ENCODE measurements around the gene WRAP53. TPM values are rescaled to one million over a fixed set of nuclear protein-coding genes. Genes with fewer than 3 reads are reported as not detected.

WRAP53 gene
- total and polyA plus RNA-seq, 8 donors, result 2.0 to 13.5 (median 4.1) TPM

GRCh38 chr17:7697828-7698588 lies 9.7 kb downstream of the WRAP53 start:
- Histone ChIP-seq H3K9me3 (no peaks in the 10 kb centered on the region), H3K4me1 (no peaks in the 10 kb centered on the region), H3K27me3 (no peaks in the 10 kb centered on the region), H3K36me3 (no peaks in the 10 kb centered on the region), H3K4me3 (no peak overlapping the region), H3K27ac (no peak overlapping the region)
- WGBS, 2 donors, result 96 to 98% methylated on average over 4 of the region's 4 CpGs
- DNase-seq (peak in 1 of 6 donors; percentile 7), FAIRE-seq (no peak), ATAC-seq (no peak)
- intact Hi-C loops (cut with DNase I), result no loop called here
- no peak for TF ChIP-seq CTCF (IDR thresholded peaks at IDR 0.05)

DNA sequence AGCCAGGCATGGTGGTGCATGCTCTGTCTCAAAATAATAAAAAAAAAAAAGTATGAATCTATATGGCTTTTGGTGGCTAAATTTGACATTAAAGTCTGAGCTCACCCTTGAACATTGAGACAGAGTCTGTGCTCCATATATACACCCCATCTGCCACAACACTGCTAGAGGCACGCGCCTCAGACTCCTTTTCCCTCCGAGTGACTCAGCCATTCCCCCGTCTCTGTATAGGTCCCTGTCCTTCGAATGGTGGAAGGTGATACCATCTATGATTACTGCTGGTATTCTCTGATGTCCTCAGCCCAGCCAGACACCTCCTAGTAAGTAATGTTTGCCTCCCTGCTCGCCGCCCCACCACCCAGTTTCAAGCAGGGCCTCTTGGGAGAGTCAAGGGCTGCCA lies 12.2 kb downstream of the WRAP53 start:
- FAIRE-seq (no peak), DNase-seq (no peak), ATAC-seq (no peak)
- H3K27ac ChIP-seq, result no peak overlapping the region
- 96 to 97% methylated on average over 7 of the region's 7 CpGs for WGBS, 2 donors
- no peaks in the 10 kb centered on the region for H3K4me1 ChIP-seq
- no peak for TF ChIP-seq CTCF (IDR thresholded peaks at IDR 0.05)
- intact Hi-C loops (cut with DNase I), result no loop called here
- H3K36me3 ChIP-seq, result no peaks in the 10 kb centered on the region
- peaks cover 0 to 4% (median 0%) of the 10 kb centered on the region in 4 donors for H3K27me3 ChIP-seq
- no peaks in the 10 kb centered on the region for H3K9me3 ChIP-seq
- H3K4me3 ChIP-seq, result no peak overlapping the region

GRCh38 chr17:7701681-7702080 lies 13.4 kb downstream of the WRAP53 start:
- TF ChIP-seq CTCF (IDR thresholded peaks at IDR 0.05), result no peak
- peaks cover 0 to 9% (median 0%) of the 10 kb centered on the region in 4 donors for H3K27me3 ChIP-seq
- intact Hi-C loops (cut with DNase I), result no loop called here
- no peaks in the 10 kb centered on the region for H3K4me1 ChIP-seq
- DNase-seq (peak in 1 of 6 donors; percentile 37), ATAC-seq (no peak), FAIRE-seq (no peak)
- H3K27ac ChIP-seq, result no peak overlapping the region
- no peaks in the 10 kb centered on the region for H3K9me3 ChIP-seq
- H3K36me3 ChIP-seq, result no peaks in the 10 kb centered on the region
- WGBS, 2 donors, result 84 to 91% methylated on average over 14 of the region's 14 CpGs
- no peak overlapping the region for H3K4me3 ChIP-seq

DNA sequence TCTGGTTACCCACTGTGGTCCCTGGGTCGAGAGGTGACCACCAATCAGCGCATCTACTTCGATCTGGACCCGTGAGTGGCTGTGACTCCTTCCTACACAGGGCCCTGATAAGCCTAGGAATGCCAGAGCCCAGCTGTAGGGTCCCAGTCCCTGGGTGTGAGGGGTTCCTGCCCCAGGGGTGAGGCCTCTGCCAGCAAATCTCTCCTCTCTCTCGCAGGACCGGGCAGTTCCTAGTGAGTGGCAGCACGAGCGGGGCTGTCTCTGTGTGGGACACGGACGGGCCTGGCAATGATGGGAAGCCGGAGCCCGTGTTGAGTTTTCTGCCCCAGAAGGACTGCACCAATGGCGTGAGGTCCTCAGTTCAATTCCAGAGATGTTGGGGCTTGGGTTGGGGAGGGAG lies 14.5 kb downstream of the WRAP53 start:
- H3K27me3 ChIP-seq, result peaks cover 0 to 12% (median 0%) of the 10 kb centered on the region in 4 donors
- intact Hi-C loops (cut with DNase I), result no loop called here
- H3K4me1 ChIP-seq, result no peaks in the 10 kb centered on the region
- ATAC-seq (no peak), DNase-seq (peak in 1 of 6 donors; percentile 54), FAIRE-seq (no peak)
- WGBS, 2 donors, result 93 to 96% methylated on average over 13 of the region's 13 CpGs
- H3K9me3 ChIP-seq, result no peaks in the 10 kb centered on the region
- H3K4me3 ChIP-seq, result no peak overlapping the region
- no peak overlapping the region for H3K27ac ChIP-seq
- H3K36me3 ChIP-seq, result no peaks in the 10 kb centered on the region
- TF ChIP-seq CTCF (IDR thresholded peaks at IDR 0.05), result no peak

Data from pancreas (tissue), 10 donors.